Psoas muscle (tissue), 8 donors: Measurements from ENCODE around the gene MYO9B. TPM values are rescaled to one million over a fixed set of nuclear protein-coding genes. Genes with fewer than 3 reads are reported as not detected.

Experiments
- ATAC-seq, 4 donors: fragments of 200-7000 bp; cut with Tn5 transposase; one replicate each; pipeline ENCODE4 v1.9.1; 2020; ENCODE audit warnings: moderate library complexity in 3 of 4, mild to moderate bottlenecking in 2 of 4
- DNase-seq, 2 donors: peaks; one replicate each; pipeline ENCODE4 v3.0.0-alpha.2; 2020
- H3K27ac ChIP-seq: fragments of 200-600 bp; one replicate; pipeline ENCODE4 v1.8.0; 2022
- H3K27me3 ChIP-seq, 3 donors: fragments of 200-600 bp in 1 of 3; one replicate each; pipeline versions ENCODE4 v1.6.1 to v1.8.0; 2013 to 2022; ENCODE audit warnings: low read length in 2 of 3, mild to moderate bottlenecking in 2 of 3, moderate library complexity in 1 of 3; ENCODE audit not compliant: insufficient read depth in 3 of 3
- H3K36me3 ChIP-seq, 2 donors: fragments of 200-600 bp in 1 of 2; one replicate each; pipeline versions ENCODE4 v1.6.1 to v1.8.0; 2013 to 2022; ENCODE audit warnings: low read depth in 1 of 2, mild to moderate bottlenecking in 1 of 2, moderate library complexity in 1 of 2; ENCODE audit not compliant: insufficient read depth in 1 of 2
- H3K4me1 ChIP-seq: fragments of 200-600 bp; one replicate; pipeline ENCODE4 v1.8.0; 2022
- H3K4me3 ChIP-seq: fragments of 200-600 bp; one replicate; pipeline ENCODE4 v1.8.0; 2022; ENCODE audit warnings: mild to moderate bottlenecking
- H3K9me3 ChIP-seq: fragments of 200-600 bp; one replicate; pipeline ENCODE4 v1.8.0; 2022
- CTCF ChIP-seq: fragments of 200-600 bp; IDR thresholded peaks from one replicate; pipeline ENCODE4 v1.8.0; 2022; ENCODE audit warnings: antibody characterized with exemption
- WGBS, 3 donors: extraction: QIAGEN DNeasy Blood & Tissue Kit; methylation state at CpG; one replicate each; pipeline versions ENCODE4 v1.1.6 to v1.1.7; 2013; 5-methylcytosine and 5-hydroxymethylcytosine counted together
- intact Hi-C, 2 donors: fragments of 100-400 bp; cut with DNase I; formaldehyde crosslinking; loops; one replicate each; pipeline versions ENCODE4 v1.11.0 to v1.14.2; 2022
- polyA plus RNA-seq, 3 donors: library from polyadenylated mRNA; stranded (reverse); fragments of 200-250 nt; gene quantifications; one replicate each; pipeline ENCODE4 v1.2.3, GENCODE V29; 2013
- total RNA-seq, 4 donors: library from RNA; stranded (reverse); fragmentation: NEBNext Ultra II Directional in 2 of 4; extraction: Animal tissue kit (Norgen Biotek cat#: 25700) in 2 of 4; gene quantifications; one replicate each; pipeline versions ENCODE4 v1.2.1 to v1.2.4, GENCODE V29; 2021 to 2023
- donor health status: healthy with polysubstance abuse.
- donor health status: DM: no; HTN: no; CAD: no; lungs with moderate emphysema.
- donor health status: Bipolar disorder and iron deficiency.
- donor health status: healthy.
- donor health status: DM: yes; HTN: yes; CAD: no.
- donor health status: DM: no; HTN: no; CAD: no.
- donor health status: DM: no; HTN: no; CAD: no.
- donor health status: DM: yes; HTN: yes; CAD: no.

Gene MYO9B
- total and polyA plus RNA-seq, 7 donors, result 9.0 to 23.7 (median 15.1) TPM

GRCh38 chr19:17202249-17202648 is 126.7 kb downstream of the MYO9B start:
- DNase-seq (no peak), ATAC-seq (no peak)
- Histone ChIP-seq H3K36me3 (peaks cover 0 to 67% of the 10 kb centered on the region in 2 donors), H3K27ac (no peak overlapping the region), H3K4me3 (no peak overlapping the region), H3K4me1 (no peaks in the 10 kb centered on the region), H3K9me3 (no peaks in the 10 kb centered on the region), H3K27me3 (no peaks in the 10 kb centered on the region)
- no peak for TF ChIP-seq CTCF
- 89 to 95% (median 90%) methylated on average over 9 of the region's 9 CpGs for WGBS, 3 donors
- intact Hi-C loops, result loop anchor here (5.0 to 10.0 kb wide), 2 partner anchors 57 to 80 kb away; partner anchors contain the start of gene ANKLE1 (in 1 of the 2)

- H3K36me3 ChIP-seq, result peaks cover 0 to 63% of the 10 kb centered on the region in 2 donors
- no peaks in the 10 kb centered on the region for H3K27me3 ChIP-seq
- H3K4me1 ChIP-seq, result no peaks in the 10 kb centered on the region
- no peak for ATAC-seq
- no peak overlapping the region for H3K4me3 ChIP-seq
- intact Hi-C loops, result loop anchor here (5.0 to 10.0 kb wide), 2 partner anchors 58 to 80 kb away; partner anchors contain the start of gene ANKLE1 (in 1 of the 2)
- 90 to 95% (median 92%) methylated on average over 17 of the region's 17 CpGs for WGBS, 3 donors
- H3K27ac ChIP-seq, result no peak overlapping the region
- no peak for TF ChIP-seq CTCF
- DNase-seq, result no peak
- H3K9me3 ChIP-seq, result no peaks in the 10 kb centered on the region
Measured at GRCh38 chr19:17202713-17203112, 127.1 kb downstream of the MYO9B start.

- DNase-seq, result peak in 1 of 2 donors; percentile 76
- Histone ChIP-seq H3K4me1 (no peaks in the 10 kb centered on the region), H3K27me3 (no peaks in the 10 kb centered on the region), H3K9me3 (no peaks in the 10 kb centered on the region), H3K36me3 (peaks cover 0 to 45% of the 10 kb centered on the region in 2 donors), H3K4me3 (no peak overlapping the region), H3K27ac (no peak overlapping the region)
- peak; percentile 56 for TF ChIP-seq CTCF
- peak in 3 of 4 donors; percentile 54 to 77 (median 75) for ATAC-seq
- 79 to 84% (median 84%) methylated on average over 26 to 27 of the region's 27 CpGs for WGBS, 3 donors
- intact Hi-C loops, result loop anchor here in 1 of 2 donors (2.0 to 10.0 kb wide), 2 partner anchors 61 to 77 kb away; no protein-coding TSS in a partner anchor
Measured at GRCh38 chr19:17205237-17206140, 129.9 kb downstream of the MYO9B start.

GRCh38 chr19:17206736-17207581 is 131.4 kb downstream of the MYO9B start:
- no peak overlapping the region for H3K27ac ChIP-seq
- no peak for TF ChIP-seq CTCF
- intact Hi-C loops, result loop anchor here in 1 of 2 donors (10.0 kb wide), 1 partner anchor 62 kb away; no protein-coding TSS in a partner anchor
- no peaks in the 10 kb centered on the region for H3K9me3 ChIP-seq
- H3K4me3 ChIP-seq, result no peak overlapping the region
- H3K36me3 ChIP-seq, result peaks cover 0 to 44% of the 10 kb centered on the region in 2 donors
- H3K27me3 ChIP-seq, result no peaks in the 10 kb centered on the region
- DNase-seq (no peak), ATAC-seq (no peak)
- no peaks in the 10 kb centered on the region for H3K4me1 ChIP-seq
- 92 to 95% (median 95%) methylated on average over 25 of the region's 25 CpGs for WGBS, 3 donors
